Measurements from ENCODE around the gene USP10. TPM values are rescaled to one million over a fixed set of nuclear protein-coding genes. Genes with fewer than 3 reads are reported as not detected.

Gene USP10
- polyA plus RNA-seq, 1 donor, result 66.5 TPM

DNA sequence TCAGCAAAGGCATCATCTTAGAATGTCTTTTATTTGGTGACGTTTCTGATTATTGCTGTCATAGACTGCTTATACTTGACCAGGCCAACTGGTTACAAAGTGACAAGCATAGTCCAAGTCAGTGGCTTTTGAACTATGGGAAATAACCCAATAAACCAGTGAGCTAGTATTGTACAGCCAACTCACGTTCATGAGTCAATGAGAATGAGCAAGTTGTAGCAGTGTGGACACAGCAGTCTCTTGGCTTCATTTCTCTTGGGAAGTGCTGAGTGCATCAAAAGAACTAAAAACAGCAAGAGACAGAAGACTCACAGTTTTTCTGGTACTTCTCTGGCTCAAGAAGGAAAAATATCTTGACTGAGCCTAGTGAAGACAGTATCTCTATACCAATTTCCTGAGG lies 83.0 kb downstream of the USP10 start:
- no peak for DNase-seq

DNA sequence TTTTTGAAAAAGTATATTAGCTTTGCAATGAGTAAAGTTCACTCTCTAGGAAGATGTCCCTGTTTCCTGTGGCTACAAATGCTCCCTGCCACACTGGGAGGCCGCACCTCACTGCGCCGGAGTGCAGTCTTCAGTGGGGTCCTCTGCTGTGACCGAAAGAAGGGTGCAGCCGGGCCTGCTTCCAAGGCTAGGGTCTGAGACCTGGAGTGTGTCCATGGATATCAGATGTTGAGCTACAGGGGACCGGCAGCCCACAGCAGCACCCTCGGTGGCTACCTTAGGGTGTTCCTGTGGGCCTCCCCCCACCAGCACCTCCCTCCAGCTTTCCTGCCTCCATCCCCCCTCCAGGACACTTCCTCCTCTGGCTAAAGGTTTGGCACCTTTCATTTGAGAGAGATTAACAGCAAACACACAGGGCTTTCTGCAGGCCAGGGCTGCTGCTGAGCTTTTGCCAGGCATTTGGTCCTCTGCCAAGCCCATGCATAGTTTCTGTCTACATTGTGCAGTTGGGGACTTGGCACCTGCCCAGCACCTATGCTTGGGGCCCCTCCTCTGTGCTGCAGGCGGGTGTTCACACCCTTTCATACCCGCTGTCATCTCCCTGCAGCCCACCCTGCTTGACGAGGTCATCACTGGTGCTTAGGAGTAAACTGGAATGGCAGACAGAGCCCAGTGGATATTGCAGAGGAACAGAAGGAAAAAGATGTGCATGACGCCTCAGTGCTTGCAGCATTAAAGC lies 86.2 kb downstream of the USP10 start:
- Histone ChIP-seq H3K9me3 (ENCODE audit: control insufficient read depth, low read depth, low read length) (peaks cover 3% of the 10 kb centered on the region), H3K4me3 (ENCODE audit: low read length) (no peak overlapping the region), H3K27ac (ENCODE audit: low read length) (peak overlapping the region; percentile 19), H3K36me3 (ENCODE audit: control insufficient read depth, insufficient read depth, low read length) (no peaks in the 10 kb centered on the region), H3K27me3 (ENCODE audit: control insufficient read depth, insufficient read depth, low read length) (no peaks in the 10 kb centered on the region), H3K4me1 (ENCODE audit: control insufficient read depth, insufficient read depth, low read length) (peaks cover 20% of the 10 kb centered on the region)
- peak in 1 of 2 donors; percentile 60 for DNase-seq
- no CpG with 5 or more reads among the region's 11 CpGs for WGBS (ENCODE audit: insufficient coverage, low lambda C conversion rate)

More for the DNA sequence above, 83.0 kb downstream of the USP10 start:
- no peak overlapping the region for H3K4me3 ChIP-seq (ENCODE audit: low read length)
- H3K9me3 ChIP-seq (ENCODE audit: control insufficient read depth, low read depth, low read length), result no peaks in the 10 kb centered on the region
- peaks cover 20% of the 10 kb centered on the region for H3K4me1 ChIP-seq (ENCODE audit: control insufficient read depth, insufficient read depth, low read length)
- H3K27ac ChIP-seq (ENCODE audit: low read length), result no peak overlapping the region
- WGBS (ENCODE audit: insufficient coverage, low lambda C conversion rate), result no CpG with 5 or more reads among the region's 2 CpGs
- no peaks in the 10 kb centered on the region for H3K27me3 ChIP-seq (ENCODE audit: control insufficient read depth, insufficient read depth, low read length)
- peaks cover 22% of the 10 kb centered on the region for H3K36me3 ChIP-seq (ENCODE audit: control insufficient read depth, insufficient read depth, low read length)

DNA sequence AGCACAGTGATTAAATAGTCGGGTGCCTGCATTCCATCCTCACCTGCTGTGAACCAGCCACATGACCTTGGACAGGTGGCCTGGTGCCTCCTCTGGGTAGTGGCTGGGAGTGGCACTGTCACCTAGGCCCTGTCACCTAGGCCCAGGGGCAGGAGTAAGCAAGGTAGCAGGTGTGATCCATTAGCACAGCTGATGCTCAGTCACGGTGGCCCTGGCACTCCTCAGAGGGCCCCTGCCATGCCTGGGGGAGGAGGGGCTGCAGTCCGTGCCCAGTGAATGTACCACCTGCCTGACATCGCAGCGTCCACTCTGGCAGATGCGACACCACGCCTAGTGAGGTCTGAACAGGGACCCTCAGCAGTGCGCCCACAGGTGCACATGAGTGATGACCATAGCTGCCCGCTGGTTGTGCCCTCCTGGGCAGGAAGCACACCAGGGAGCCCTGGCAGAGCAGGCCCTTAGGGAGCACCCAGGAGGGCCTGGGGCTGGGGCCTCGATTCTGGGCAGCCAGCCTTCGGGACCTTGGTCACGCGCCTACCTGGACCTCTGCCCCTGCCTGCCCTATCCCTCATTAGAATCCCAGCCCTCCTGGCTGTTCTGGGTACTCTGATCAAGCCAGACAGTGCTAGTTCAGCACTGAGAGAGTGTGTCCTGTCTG lies 86.9 kb downstream of the USP10 start:
- WGBS (ENCODE audit: insufficient coverage, low lambda C conversion rate), result no CpG with 5 or more reads among the region's 13 CpGs

DNA sequence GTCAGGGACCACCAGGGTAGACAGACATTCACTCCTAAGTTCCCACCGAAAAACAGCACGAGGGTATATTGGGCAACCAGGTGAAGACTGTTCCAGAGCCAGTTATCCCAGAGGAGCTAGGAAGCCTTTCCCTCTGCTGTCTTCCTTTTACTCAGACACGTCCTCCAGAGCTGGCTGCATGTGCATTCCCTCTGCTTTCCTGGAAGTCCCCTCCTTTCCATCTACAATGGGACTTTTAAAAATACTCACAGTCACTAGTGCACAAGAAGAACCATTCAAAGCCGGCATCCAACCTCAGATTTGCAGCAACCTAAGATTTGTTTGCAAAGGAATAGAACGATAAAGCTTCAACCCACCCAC lies 87.4 kb downstream of the USP10 start:
- WGBS (ENCODE audit: insufficient coverage, low lambda C conversion rate), result 33% methylated on average over 1 of the region's 5 CpGs
- DNase-seq, result no peak
- peak overlapping the region; percentile 19 for H3K27ac ChIP-seq (ENCODE audit: low read length)
- H3K27me3 ChIP-seq (ENCODE audit: control insufficient read depth, insufficient read depth, low read length), result no peaks in the 10 kb centered on the region
- H3K4me1 ChIP-seq (ENCODE audit: control insufficient read depth, insufficient read depth, low read length), result peaks cover 20% of the 10 kb centered on the region
- H3K36me3 ChIP-seq (ENCODE audit: control insufficient read depth, insufficient read depth, low read length), result no peaks in the 10 kb centered on the region
- H3K9me3 ChIP-seq (ENCODE audit: control insufficient read depth, low read depth, low read length), result peaks cover 3% of the 10 kb centered on the region
- H3K4me3 ChIP-seq (ENCODE audit: low read length), result no peak overlapping the region

More for the DNA sequence above, 86.9 kb downstream of the USP10 start:
- Histone ChIP-seq H3K9me3 (ENCODE audit: control insufficient read depth, low read depth, low read length) (peaks cover 3% of the 10 kb centered on the region), H3K27ac (ENCODE audit: low read length) (peak overlapping the region; percentile 19), H3K36me3 (ENCODE audit: control insufficient read depth, insufficient read depth, low read length) (no peaks in the 10 kb centered on the region), H3K4me3 (ENCODE audit: low read length) (no peak overlapping the region), H3K27me3 (ENCODE audit: control insufficient read depth, insufficient read depth, low read length) (no peaks in the 10 kb centered on the region), H3K4me1 (ENCODE audit: control insufficient read depth, insufficient read depth, low read length) (peaks cover 20% of the 10 kb centered on the region)
- DNase-seq, result peak in 1 of 2 donors; percentile 34

DNA sequence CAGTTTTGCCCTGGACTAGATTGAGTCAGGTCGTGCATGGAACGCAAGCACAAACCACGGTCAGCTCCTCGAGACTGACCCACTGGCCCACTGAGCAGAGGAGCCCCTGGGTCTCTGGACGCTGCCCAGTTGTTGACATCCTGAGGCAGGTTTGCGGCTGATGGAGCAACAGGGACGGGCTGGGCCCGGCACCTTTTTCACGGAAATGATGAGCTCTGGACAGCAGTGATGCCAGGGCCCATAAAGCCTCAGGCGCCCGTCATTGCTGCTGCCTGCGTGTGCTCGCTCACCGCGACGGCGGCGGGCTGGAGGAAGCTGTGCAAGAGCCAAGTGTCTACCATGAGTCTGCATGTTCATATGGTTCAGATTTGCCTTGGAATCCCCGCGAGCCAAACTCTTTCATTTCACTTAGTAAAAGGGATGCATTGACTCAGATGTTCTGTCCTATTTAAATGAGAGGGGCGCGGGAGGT lies 89.2 kb downstream of the USP10 start:
- WGBS (ENCODE audit: insufficient coverage, low lambda C conversion rate), result no CpG with 5 or more reads among the region's 22 CpGs

DNA sequence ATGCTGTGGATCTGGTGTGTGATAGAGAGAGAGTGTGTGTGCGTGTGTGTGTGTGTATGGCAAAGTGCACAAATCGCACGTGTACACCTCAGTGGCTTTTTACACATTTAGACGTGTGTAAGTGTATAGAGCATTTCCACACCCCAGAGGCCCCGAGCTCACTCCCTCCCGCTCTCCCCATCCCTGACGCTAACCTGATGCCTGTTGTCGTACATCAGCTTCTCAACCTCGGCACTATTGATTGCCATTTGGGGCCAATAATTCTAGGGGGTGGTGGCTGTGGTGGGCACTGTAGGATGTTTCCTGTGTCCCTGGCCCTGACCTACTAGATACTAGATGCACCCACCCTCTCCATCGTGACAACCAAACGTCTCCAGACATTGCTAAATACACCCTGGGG lies 89.6 kb downstream of the USP10 start:
- Histone ChIP-seq H3K4me1 (ENCODE audit: control insufficient read depth, insufficient read depth, low read length) (peaks cover 20% of the 10 kb centered on the region), H3K27me3 (ENCODE audit: control insufficient read depth, insufficient read depth, low read length) (no peaks in the 10 kb centered on the region), H3K36me3 (ENCODE audit: control insufficient read depth, insufficient read depth, low read length) (no peaks in the 10 kb centered on the region), H3K9me3 (ENCODE audit: control insufficient read depth, low read depth, low read length) (peaks cover 3% of the 10 kb centered on the region), H3K4me3 (ENCODE audit: low read length) (no peak overlapping the region), H3K27ac (ENCODE audit: low read length) (no peak overlapping the region)
- no peak for DNase-seq
- 100% methylated on average over 3 of the region's 11 CpGs for WGBS (ENCODE audit: insufficient coverage, low lambda C conversion rate)

More for the DNA sequence above, 89.2 kb downstream of the USP10 start:
- Histone ChIP-seq H3K4me3 (ENCODE audit: low read length) (no peak overlapping the region), H3K27ac (ENCODE audit: low read length) (no peak overlapping the region), H3K9me3 (ENCODE audit: control insufficient read depth, low read depth, low read length) (peaks cover 3% of the 10 kb centered on the region), H3K27me3 (ENCODE audit: control insufficient read depth, insufficient read depth, low read length) (no peaks in the 10 kb centered on the region), H3K4me1 (ENCODE audit: control insufficient read depth, insufficient read depth, low read length) (peaks cover 20% of the 10 kb centered on the region), H3K36me3 (ENCODE audit: control insufficient read depth, insufficient read depth, low read length) (no peaks in the 10 kb centered on the region)
- DNase-seq, result no peak

DNA sequence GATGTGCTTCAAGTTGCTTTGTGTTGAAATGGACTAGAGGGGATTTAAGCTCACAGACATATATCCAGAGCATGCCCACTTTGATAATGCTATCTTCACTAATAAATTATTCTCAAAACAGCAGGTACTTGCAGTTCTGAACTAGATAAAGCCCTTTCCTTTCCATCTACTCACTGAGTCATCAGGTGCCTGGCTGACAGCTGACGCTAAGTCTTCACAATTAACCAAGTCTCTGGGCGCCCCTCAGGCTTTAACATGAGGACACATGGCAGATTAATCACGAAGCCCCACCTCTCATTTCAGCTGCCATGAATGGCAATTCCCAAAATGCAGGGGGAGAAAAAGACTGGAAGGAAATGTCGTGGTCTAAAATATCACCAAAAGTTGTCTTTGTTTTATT lies 90.5 kb downstream of the USP10 start:
- H3K4me3 ChIP-seq (ENCODE audit: low read length), result no peak overlapping the region
- no peak overlapping the region for H3K27ac ChIP-seq (ENCODE audit: low read length)
- no peaks in the 10 kb centered on the region for H3K36me3 ChIP-seq (ENCODE audit: control insufficient read depth, insufficient read depth, low read length)
- 100% methylated on average over 1 of the region's 4 CpGs for WGBS (ENCODE audit: insufficient coverage, low lambda C conversion rate)
- DNase-seq, result no peak
- H3K27me3 ChIP-seq (ENCODE audit: control insufficient read depth, insufficient read depth, low read length), result no peaks in the 10 kb centered on the region
- H3K9me3 ChIP-seq (ENCODE audit: control insufficient read depth, low read depth, low read length), result peaks cover 3% of the 10 kb centered on the region
- peaks cover 20% of the 10 kb centered on the region for H3K4me1 ChIP-seq (ENCODE audit: control insufficient read depth, insufficient read depth, low read length)

DNA sequence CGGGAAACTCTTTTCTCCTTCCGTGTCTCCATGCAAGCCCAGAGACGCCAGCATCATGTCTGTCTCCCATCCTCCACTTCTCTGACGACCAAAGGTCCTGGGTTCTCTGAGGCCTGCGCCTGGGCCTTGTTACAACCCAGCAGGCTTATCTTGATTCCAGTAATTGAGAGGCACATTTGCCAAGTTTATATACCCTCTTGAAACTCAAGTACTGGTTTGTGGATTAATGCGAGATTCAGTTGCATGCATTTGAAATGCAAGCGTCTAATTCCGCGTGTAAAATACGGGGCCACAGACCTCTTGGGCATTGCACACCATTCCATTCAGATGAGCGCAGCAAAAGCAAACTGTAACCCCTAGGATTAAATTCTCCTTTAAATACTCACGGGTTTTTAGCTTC lies 91.3 kb downstream of the USP10 start:
- Histone ChIP-seq H3K27ac (ENCODE audit: low read length) (no peak overlapping the region), H3K4me3 (ENCODE audit: low read length) (no peak overlapping the region), H3K4me1 (ENCODE audit: control insufficient read depth, insufficient read depth, low read length) (peaks cover 16% of the 10 kb centered on the region), H3K36me3 (ENCODE audit: control insufficient read depth, insufficient read depth, low read length) (no peaks in the 10 kb centered on the region), H3K9me3 (ENCODE audit: control insufficient read depth, low read depth, low read length) (peaks cover 3% of the 10 kb centered on the region), H3K27me3 (ENCODE audit: control insufficient read depth, insufficient read depth, low read length) (no peaks in the 10 kb centered on the region)
- 80% methylated on average over 1 of the region's 12 CpGs for WGBS (ENCODE audit: insufficient coverage, low lambda C conversion rate)
- DNase-seq, result peak in 1 of 2 donors; percentile 15

DNA sequence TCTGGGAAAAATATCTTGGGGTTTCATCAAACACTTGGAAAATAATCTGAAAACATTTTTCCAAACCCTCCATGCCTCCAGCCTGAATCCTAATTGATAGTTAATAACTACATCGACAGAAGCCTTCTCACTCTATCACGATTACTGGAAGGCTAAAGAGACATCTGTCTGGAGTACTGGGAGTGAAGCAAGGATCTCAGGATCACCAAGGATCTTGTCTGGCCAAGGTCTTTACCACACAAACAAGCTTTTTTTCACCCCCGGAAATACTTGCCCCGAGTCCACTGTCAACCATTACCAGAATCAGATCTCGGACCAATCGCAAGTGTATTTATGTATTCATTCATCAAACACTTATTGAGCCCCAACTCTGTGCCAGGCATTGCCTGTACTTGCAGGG lies 91.7 kb downstream of the USP10 start:
- H3K27ac ChIP-seq (ENCODE audit: low read length), result no peak overlapping the region

DNA sequence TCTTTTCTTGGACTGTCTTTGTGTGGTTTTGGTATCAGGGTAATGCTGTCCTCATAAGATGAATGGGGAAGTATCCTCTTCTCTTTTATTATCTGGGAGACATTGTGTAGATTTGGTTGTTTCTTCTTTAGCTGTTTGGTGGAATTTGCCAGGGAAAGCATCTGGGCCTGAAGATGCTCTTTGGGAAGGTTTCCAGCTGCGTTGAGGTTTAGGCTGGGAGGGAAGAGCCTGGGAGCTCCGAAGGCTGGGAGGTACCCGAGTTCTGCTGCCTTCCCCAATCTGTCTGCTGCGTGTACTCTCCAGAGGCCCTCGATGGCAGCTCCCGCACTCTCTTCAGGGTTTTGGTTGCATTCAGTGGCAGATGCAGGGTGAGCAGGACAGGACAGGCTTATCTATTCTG lies 94.4 kb downstream of the USP10 start:
- no peak overlapping the region for H3K4me3 ChIP-seq (ENCODE audit: low read length)
- DNase-seq, result no peak
- H3K27me3 ChIP-seq (ENCODE audit: control insufficient read depth, insufficient read depth, low read length), result no peaks in the 10 kb centered on the region
- H3K27ac ChIP-seq (ENCODE audit: low read length), result no peak overlapping the region
- no peaks in the 10 kb centered on the region for H3K9me3 ChIP-seq (ENCODE audit: control insufficient read depth, low read depth, low read length)
- H3K36me3 ChIP-seq (ENCODE audit: control insufficient read depth, insufficient read depth, low read length), result no peaks in the 10 kb centered on the region
- no CpG with 5 or more reads among the region's 6 CpGs for WGBS (ENCODE audit: insufficient coverage, low lambda C conversion rate)
- no peaks in the 10 kb centered on the region for H3K4me1 ChIP-seq (ENCODE audit: control insufficient read depth, insufficient read depth, low read length)

More for the DNA sequence above, 91.7 kb downstream of the USP10 start:
- Histone ChIP-seq H3K9me3 (ENCODE audit: control insufficient read depth, low read depth, low read length) (peaks cover 3% of the 10 kb centered on the region), H3K4me1 (ENCODE audit: control insufficient read depth, insufficient read depth, low read length) (peaks cover 12% of the 10 kb centered on the region), H3K4me3 (ENCODE audit: low read length) (no peak overlapping the region), H3K27me3 (ENCODE audit: control insufficient read depth, insufficient read depth, low read length) (no peaks in the 10 kb centered on the region), H3K36me3 (ENCODE audit: control insufficient read depth, insufficient read depth, low read length) (no peaks in the 10 kb centered on the region)
- DNase-seq, result no peak
- no CpG with 5 or more reads among the region's 6 CpGs for WGBS (ENCODE audit: insufficient coverage, low lambda C conversion rate)
